ENCODE results near the gene CCDC47.

DNA sequence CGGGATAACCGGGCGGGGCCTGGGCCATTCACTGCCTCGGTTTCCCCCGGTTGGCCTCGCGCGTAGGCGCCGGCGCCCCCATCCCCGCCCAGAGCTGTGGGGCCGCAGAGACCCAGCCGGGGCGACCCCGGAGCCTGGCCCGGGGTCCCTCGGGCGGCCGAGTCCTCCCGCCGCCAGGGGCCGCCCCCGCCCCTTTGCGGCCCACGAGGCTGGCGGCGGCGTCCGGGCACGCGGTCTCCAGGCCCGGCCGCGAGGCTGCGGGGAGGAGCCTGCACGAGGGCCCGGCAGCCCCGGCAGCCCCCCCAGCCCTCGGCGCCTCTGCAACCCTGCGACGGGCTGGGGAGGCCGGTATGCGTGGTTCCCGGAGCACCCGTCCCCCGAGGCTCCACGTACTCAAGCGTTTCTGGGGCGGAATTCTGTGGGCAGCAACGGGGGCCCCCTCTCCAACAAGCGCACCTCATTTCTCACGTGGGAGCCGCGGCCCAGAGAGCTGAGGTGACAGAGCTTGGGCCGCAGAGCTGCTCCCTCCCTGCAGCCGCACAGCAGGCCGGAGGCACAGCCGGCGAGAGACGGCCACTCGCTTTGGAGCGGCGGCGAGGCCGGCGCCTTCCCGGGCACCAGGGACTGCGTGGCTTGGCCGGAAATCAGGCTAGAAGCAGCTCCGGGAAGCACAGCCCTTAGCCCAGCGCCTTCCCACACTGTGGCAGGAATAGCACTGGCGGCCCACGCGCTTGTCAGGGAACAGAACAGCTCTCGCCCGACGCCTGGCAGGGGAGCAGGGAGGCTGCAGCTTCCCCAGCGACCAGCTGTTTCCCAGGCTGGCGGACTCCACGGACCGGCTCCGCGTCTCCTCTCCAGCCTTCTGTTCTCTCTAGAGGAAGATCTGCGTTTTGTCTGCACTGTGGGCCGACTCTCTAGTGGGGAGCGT lies 72.6 kb downstream of the CCDC47 start:
- TF ChIP-seq, protein P1, sequence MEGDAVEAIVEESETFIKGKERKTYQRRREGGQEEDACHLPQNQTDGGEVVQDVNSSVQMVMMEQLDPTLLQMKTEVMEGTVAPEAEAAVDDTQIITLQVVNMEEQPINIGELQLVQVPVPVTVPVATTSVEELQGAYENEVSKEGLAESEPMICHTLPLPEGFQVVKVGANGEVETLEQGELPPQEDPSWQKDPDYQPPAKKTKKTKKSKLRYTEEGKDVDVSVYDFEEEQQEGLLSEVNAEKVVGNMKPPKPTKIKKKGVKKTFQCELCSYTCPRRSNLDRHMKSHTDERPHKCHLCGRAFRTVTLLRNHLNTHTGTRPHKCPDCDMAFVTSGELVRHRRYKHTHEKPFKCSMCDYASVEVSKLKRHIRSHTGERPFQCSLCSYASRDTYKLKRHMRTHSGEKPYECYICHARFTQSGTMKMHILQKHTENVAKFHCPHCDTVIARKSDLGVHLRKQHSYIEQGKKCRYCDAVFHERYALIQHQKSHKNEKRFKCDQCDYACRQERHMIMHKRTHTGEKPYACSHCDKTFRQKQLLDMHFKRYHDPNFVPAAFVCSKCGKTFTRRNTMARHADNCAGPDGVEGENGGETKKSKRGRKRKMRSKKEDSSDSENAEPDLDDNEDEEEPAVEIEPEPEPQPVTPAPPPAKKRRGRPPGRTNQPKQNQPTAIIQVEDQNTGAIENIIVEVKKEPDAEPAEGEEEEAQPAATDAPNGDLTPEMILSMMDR (conservative IDR thresholded peaks at IDR 0.05), result no peak
- TF ChIP-seq ZFX (IDR thresholded peaks at IDR 0.05), result no peak
